Activated B cell treated with CpG ODN at 0.5 μM for 24 hours (primary cell): ENCODE data around the gene TEX55. TPM values are rescaled to one million over a fixed set of nuclear protein-coding genes. Genes with fewer than 3 reads are reported as not detected.
"Not testable (repeated sequence)": the region's sequence is repeated elsewhere in the genome, so short reads cannot be mapped to it uniquely, and the experiment has no call there.

Experiments
- ATAC-seq: fragments of 200-7000 bp; cut with Tn5 transposase; one replicate; pipeline ENCODE4 v1.10.0; 2021; ENCODE audit warnings: low read depth, mild to moderate bottlenecking, moderate library complexity
- CTCF ChIA-PET: fragments of 350-600 bp; sonication (Branson Sonifier 250); formaldehyde crosslinking; loops from one replicate; lab custom pipeline; 2021; ENCODE audit warnings: antibody characterized with exemption; lab: Charles Lee
- POLR2A ChIA-PET: fragments of 350-600 bp; sonication (Branson Sonifier 250); formaldehyde crosslinking; loops from one replicate; lab custom pipeline; 2021; ENCODE audit warnings: antibody characterized with exemption; lab: Charles Lee
- DNase-seq: peaks from one replicate; pipeline ENCODE4 v3.0.0; 2022
- H3K27ac Mint-ChIP-seq: one replicate; pipeline ENCODE4 v1.8.0; 2020; ENCODE audit warnings: mixed read lengths
- H3K27me3 Mint-ChIP-seq: one replicate; pipeline ENCODE4 v1.8.0; 2021; ENCODE audit warnings: mixed read lengths
- H3K36me3 Mint-ChIP-seq: one replicate; pipeline ENCODE4 v1.8.0; 2021; ENCODE audit warnings: low read depth, mixed read lengths
- H3K4me1 Mint-ChIP-seq: one replicate; pipeline ENCODE4 v1.8.0; 2021; ENCODE audit warnings: mixed read lengths
- H3K4me3 Mint-ChIP-seq: one replicate; pipeline ENCODE4 v1.8.0; 2020; ENCODE audit warnings: mild to moderate bottlenecking, mixed read lengths
- H3K9me3 Mint-ChIP-seq: one replicate; pipeline ENCODE4 v1.8.0; 2020; ENCODE audit warnings: mixed read lengths
- intact Hi-C: fragments of 100-400 bp; cut with micrococcal nuclease; formaldehyde crosslinking; loops from one replicate; pipeline ENCODE4 v1.15.1; 2024
- total RNA-seq: library from RNA; stranded (reverse); gene quantifications from 2 replicates; pipeline ENCODE4 v1.2.3, GENCODE V29; 2022
- TF ChIP-seq, protein P1 (sequence below): fragments of 200-600 bp; IDR thresholded peaks from one replicate; pipeline ENCODE4 v1.8.0; 2022; ENCODE audit warnings: antibody characterized with exemption, mild to moderate bottlenecking

The TEX55 gene
- total RNA-seq, 1 donor from 2014 or later, result not detected

DNA sequence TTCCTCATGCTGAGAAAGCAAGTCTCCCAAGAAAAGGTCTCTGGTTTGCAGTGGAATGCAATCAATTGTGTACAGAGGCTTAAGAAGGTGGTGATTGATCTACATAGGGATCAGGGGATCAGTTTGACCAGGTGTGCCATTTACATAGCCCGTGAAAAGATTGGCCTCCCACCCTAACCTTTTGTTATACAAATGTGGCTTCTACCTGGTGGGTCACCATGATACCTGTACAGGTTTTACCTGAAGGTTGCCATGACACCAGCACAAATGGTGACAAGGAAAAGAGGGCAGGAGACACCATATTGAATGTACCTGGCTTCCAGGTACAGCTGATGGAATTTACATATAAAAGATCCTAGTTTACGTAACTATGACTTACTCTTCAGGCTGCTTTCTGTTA, 25.5 kb upstream of the TEX55 start:
- DNase-seq (no peak), ATAC-seq (no peak)
- TF ChIP-seq, protein P1, sequence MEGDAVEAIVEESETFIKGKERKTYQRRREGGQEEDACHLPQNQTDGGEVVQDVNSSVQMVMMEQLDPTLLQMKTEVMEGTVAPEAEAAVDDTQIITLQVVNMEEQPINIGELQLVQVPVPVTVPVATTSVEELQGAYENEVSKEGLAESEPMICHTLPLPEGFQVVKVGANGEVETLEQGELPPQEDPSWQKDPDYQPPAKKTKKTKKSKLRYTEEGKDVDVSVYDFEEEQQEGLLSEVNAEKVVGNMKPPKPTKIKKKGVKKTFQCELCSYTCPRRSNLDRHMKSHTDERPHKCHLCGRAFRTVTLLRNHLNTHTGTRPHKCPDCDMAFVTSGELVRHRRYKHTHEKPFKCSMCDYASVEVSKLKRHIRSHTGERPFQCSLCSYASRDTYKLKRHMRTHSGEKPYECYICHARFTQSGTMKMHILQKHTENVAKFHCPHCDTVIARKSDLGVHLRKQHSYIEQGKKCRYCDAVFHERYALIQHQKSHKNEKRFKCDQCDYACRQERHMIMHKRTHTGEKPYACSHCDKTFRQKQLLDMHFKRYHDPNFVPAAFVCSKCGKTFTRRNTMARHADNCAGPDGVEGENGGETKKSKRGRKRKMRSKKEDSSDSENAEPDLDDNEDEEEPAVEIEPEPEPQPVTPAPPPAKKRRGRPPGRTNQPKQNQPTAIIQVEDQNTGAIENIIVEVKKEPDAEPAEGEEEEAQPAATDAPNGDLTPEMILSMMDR, result no peak
- Mint-ChIP-seq H3K27me3 (peaks cover 8% of the 10 kb centered on the region), H3K9me3 (peaks cover 13% of the 10 kb centered on the region), H3K36me3 (no peaks in the 10 kb centered on the region), H3K4me3 (no peak overlapping the region), H3K4me1 (no peaks in the 10 kb centered on the region), H3K27ac (no peak overlapping the region)
- intact Hi-C loops, result no loop called here
- ChIA-PET CTCF (no interaction called here), POLR2A (no interaction called here)

DNA sequence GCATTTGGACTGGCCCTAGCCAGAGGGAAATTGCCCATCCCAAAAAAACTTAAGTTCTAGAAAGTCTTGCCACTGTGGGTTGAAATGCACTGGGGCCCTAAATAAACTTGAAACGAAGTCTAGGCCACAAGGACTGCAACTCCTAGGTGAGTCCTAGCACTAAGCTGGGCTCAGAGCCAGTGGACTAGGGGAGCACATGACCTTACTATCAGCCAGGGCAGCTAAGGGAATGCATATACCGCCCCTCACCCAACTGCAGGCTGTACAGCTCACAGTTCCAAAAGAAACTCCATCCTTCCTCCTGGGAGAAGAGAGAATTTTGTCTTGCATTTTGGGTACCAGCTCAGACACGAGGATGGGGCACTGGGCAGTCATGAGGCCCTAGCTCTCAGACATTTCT, 23.6 kb upstream of the TEX55 start:
- ATAC-seq (no peak), DNase-seq (no peak)
- TF ChIP-seq, protein P1, result no peak
- Mint-ChIP-seq H3K9me3 (peaks cover 8% of the 10 kb centered on the region), H3K4me1 (no peaks in the 10 kb centered on the region), H3K4me3 (no peak overlapping the region), H3K27ac (no peak overlapping the region), H3K27me3 (peaks cover 11% of the 10 kb centered on the region), H3K36me3 (no peaks in the 10 kb centered on the region)
- intact Hi-C loops, result no loop called here
- CTCF ChIA-PET, result no interaction called here
- POLR2A ChIA-PET, result no interaction called here

DNA sequence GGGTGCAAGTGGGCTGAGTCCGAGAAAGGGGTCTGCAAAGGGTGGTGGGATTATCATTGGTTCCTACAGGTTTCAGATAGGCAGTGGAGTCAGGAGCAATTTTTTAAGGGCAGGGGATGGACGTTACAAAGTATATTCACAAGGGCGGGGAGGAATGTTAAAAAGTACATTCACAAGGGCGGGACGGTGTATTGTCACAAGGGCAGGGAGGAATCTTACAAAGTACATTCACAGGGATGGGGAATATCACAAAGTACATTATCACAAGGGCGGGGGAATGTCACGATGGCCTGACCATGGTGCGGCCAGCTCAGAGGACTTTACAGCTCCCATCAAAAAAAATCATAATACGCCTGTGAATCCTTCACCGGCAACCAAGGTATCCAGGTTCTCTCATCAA, 20.6 kb upstream of the TEX55 start:
- no peaks in the 10 kb centered on the region for H3K36me3 Mint-ChIP-seq
- POLR2A ChIA-PET, result no interaction called here
- TF ChIP-seq, protein P1, result no peak

GRCh38 chr3:119125742-119126504, 20.0 kb upstream of the TEX55 start:
- H3K27me3 Mint-ChIP-seq, result peaks cover 13% of the 10 kb centered on the region
- H3K9me3 Mint-ChIP-seq, result no peaks in the 10 kb centered on the region
- DNase-seq, result no peak
- ChIA-PET POLR2A (no interaction called here), CTCF (no interaction called here)
- H3K36me3 Mint-ChIP-seq, result no peaks in the 10 kb centered on the region
- H3K4me1 Mint-ChIP-seq, result no peaks in the 10 kb centered on the region
- TF ChIP-seq, protein P1, result no peak
- ATAC-seq, result no peak
- intact Hi-C loops, result no loop called here
- no peak overlapping the region for H3K4me3 Mint-ChIP-seq
- H3K27ac Mint-ChIP-seq, result no peak overlapping the region

More for the DNA sequence above, 20.6 kb upstream of the TEX55 start:
- intact Hi-C loops, result no loop called here
- ATAC-seq (no peak), DNase-seq (no peak)
- Mint-ChIP-seq H3K9me3 (no peaks in the 10 kb centered on the region), H3K4me1 (no peaks in the 10 kb centered on the region), H3K27ac (no peak overlapping the region), H3K4me3 (no peak overlapping the region), H3K27me3 (peaks cover 13% of the 10 kb centered on the region)
- CTCF ChIA-PET, result no interaction called here

DNA sequence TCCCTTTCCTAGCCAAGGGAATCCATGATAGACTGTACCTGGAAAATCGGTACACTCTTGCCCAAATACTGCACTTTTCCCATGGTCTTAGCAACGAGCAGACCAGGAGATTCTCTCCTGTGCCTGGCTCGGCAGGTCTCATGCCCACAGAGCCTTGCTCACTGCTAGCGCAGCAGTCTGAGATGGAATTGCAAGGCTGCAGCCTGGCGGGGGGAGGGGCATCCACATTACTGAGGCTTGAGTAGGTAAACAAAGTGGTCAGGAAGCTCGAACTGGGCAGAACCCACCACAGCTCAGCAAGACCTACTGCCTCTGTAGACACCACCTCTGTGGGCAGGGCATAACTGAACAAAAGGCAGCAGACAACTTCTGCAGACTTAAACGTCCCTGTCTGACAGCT, 15.7 kb upstream of the TEX55 start:
- H3K9me3 Mint-ChIP-seq, H3K4me3 Mint-ChIP-seq, ATAC-seq, H3K4me1 Mint-ChIP-seq, H3K36me3 Mint-ChIP-seq, H3K27ac Mint-ChIP-seq, intact Hi-C loops, DNase-seq, POLR2A ChIA-PET, CTCF ChIA-PET: not testable (repeated sequence)
- peaks cover 11% of the 10 kb centered on the region for H3K27me3 Mint-ChIP-seq

GRCh38 chr3:119132291-119132690, 13.7 kb upstream of the TEX55 start:
- H3K27me3 Mint-ChIP-seq, H3K9me3 Mint-ChIP-seq, CTCF ChIA-PET, ATAC-seq, H3K4me3 Mint-ChIP-seq, H3K4me1 Mint-ChIP-seq, DNase-seq, H3K36me3 Mint-ChIP-seq, intact Hi-C loops, H3K27ac Mint-ChIP-seq, POLR2A ChIA-PET: not testable (repeated sequence)

- H3K4me1 Mint-ChIP-seq, intact Hi-C loops, POLR2A ChIA-PET, H3K27ac Mint-ChIP-seq, CTCF ChIA-PET, DNase-seq, ATAC-seq, H3K36me3 Mint-ChIP-seq, H3K27me3 Mint-ChIP-seq, H3K9me3 Mint-ChIP-seq, H3K4me3 Mint-ChIP-seq: not testable (repeated sequence)
These were observed 6.6 kb upstream of the TEX55 start for GRCh38 chr3:119139360-119139759.
